Duodenal mucosa (tissue), 2 donors: ENCODE data around the gene CES3.
A peak's percentile ranks its signal among the peaks of the same experiment; 100 is the strongest.

Source experiments
- H3K27ac ChIP-seq: one replicate; pipeline ENCODE4 v1.7.0; 2013; ENCODE audit warnings: low read depth, low read length
- H3K27me3 ChIP-seq, 2 donors: one replicate each; pipeline ENCODE4 v1.7.0; 2013; ENCODE audit warnings: low read length in 2 of 2, control low read depth in 1 of 2; ENCODE audit not compliant: insufficient read depth in 2 of 2, control insufficient read depth in 1 of 2
- H3K36me3 ChIP-seq, 2 donors: one replicate each; pipeline ENCODE4 v1.7.0; 2013; ENCODE audit warnings: low read length in 2 of 2, control low read depth in 1 of 2; ENCODE audit not compliant: insufficient read depth in 2 of 2, control insufficient read depth in 1 of 2
- H3K4me1 ChIP-seq, 2 donors: one replicate each; pipeline ENCODE4 v1.7.0; 2013; ENCODE audit warnings: low read length in 2 of 2, control low read depth in 1 of 2; ENCODE audit not compliant: insufficient read depth in 2 of 2, control insufficient read depth in 1 of 2
- H3K4me3 ChIP-seq, 2 donors: one replicate each; pipeline ENCODE4 v1.7.0; 2013; ENCODE audit warnings: low read length in 2 of 2, low read depth in 1 of 2
- H3K9ac ChIP-seq, 2 donors: one replicate each; pipeline ENCODE4 v1.7.0; 2013; ENCODE audit warnings: low read length in 2 of 2, low read depth in 1 of 2
- H3K9me3 ChIP-seq, 2 donors: one replicate each; pipeline ENCODE4 v1.7.0; 2013; ENCODE audit warnings: low read length in 2 of 2, control low read depth in 1 of 2; ENCODE audit not compliant: control insufficient read depth in 1 of 2

The CES3 gene

DNA sequence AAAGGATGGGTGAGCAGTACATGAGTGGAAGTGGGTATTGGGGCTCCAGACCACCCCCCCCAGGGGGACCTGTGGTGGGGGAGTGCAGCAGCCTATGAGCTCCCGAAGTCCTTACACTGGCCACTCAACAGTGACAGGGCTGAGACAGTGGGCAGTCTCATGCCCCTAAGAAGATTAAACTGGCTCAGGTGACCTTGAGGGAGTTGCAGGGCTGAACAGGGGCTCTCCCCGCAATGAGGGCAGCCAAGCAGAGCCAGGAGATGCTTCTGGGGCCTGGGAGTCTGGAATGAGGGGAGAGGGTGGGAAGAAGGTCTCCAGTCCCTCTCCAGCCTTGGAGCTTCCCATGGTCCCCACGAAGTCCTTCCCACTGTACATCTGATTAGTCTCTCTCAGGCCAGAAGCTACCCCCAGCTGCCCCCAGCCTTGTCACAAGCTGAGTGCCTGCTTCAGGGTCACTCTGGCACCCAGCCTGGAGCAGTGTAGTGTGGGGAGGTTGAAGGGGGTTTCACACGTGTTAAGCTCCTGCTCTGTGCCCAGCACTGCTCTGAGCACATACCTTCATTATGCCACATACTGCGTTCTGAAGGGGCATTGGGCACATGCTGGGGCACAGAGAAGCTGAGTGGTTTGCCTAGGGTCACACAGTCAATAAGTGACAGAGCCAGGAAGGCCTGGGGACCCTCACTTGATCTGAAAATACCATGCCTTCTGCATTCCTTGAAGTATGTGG lies 41.3 kb upstream of the CES3 start:
- H3K27me3 ChIP-seq, result peaks cover 4 to 5% of the 10 kb centered on the region in 2 donors

DNA sequence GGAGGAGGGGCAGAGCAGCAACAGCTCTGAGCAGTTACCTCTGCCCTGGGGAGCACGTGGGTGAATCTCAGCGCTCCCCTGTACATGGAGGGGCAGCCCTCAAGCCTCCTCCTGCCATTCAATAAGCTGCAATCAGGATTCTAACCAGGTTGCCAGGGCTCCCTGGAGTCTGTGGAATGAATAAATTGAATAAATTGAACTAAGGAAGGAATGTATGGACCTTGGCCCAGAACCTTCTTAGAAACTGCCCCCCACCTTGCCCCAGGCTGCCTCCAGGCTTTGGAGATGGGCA lies 40.8 kb upstream of the CES3 start:
- Histone ChIP-seq H3K27ac (no peak overlapping the region), H3K4me1 (peaks cover 18 to 35% of the 10 kb centered on the region in 2 donors), H3K9ac (no peak overlapping the region), H3K27me3 (peaks cover 4 to 5% of the 10 kb centered on the region in 2 donors), H3K36me3 (no peaks in the 10 kb centered on the region), H3K4me3 (no peak overlapping the region), H3K9me3 (no peaks in the 10 kb centered on the region)

More for the DNA sequence above, 41.3 kb upstream of the CES3 start:
- no peak overlapping the region for H3K4me3 ChIP-seq
- no peaks in the 10 kb centered on the region for H3K36me3 ChIP-seq
- no peak overlapping the region for H3K9ac ChIP-seq
- H3K4me1 ChIP-seq, result peaks cover 18 to 33% of the 10 kb centered on the region in 2 donors
- peak overlapping the region; percentile 23 for H3K27ac ChIP-seq
- no peaks in the 10 kb centered on the region for H3K9me3 ChIP-seq

DNA sequence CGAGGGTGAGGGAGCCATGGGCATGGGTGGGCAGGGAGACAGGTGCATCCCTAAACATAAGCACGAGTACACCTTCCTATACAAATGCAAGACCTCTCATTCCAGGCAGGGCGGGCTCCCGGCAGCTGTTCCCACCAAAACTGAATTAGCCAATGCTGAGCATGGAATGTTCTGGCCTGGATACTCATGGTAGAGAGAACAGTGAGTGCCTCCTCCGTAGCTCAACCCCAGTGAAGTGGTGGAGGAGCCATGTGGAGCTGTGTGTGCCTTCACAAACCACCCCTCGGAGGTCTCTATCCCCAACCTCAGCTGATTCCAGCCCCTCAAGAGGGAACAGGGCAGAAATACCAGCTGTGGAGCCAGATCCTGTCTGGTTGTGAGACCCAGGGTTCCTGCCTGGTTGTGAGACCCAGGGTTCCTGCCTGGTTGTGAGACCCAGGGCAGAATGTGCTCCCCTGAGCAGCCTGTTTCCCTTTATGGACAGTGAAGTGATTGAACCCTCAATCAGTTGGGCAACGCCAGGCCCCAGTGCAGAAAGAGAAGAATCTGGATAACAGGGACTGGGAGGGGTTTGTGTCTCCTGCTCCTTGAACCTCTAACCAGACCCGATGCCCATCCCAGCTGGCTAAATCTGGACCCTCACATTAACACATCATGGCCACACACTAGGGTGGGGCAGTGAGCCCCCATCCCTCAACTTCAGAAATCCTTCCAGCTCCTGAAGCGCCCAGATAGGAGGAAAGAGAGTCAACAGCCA lies 40.0 kb upstream of the CES3 start:
- H3K9me3 ChIP-seq, result no peaks in the 10 kb centered on the region
- peaks cover 18 to 40% of the 10 kb centered on the region in 2 donors for H3K4me1 ChIP-seq
- H3K36me3 ChIP-seq, result no peaks in the 10 kb centered on the region
- H3K27ac ChIP-seq, result no peak overlapping the region
- H3K27me3 ChIP-seq, result peaks cover 4 to 5% of the 10 kb centered on the region in 2 donors
- no peak overlapping the region for H3K4me3 ChIP-seq
- no peak overlapping the region for H3K9ac ChIP-seq

DNA sequence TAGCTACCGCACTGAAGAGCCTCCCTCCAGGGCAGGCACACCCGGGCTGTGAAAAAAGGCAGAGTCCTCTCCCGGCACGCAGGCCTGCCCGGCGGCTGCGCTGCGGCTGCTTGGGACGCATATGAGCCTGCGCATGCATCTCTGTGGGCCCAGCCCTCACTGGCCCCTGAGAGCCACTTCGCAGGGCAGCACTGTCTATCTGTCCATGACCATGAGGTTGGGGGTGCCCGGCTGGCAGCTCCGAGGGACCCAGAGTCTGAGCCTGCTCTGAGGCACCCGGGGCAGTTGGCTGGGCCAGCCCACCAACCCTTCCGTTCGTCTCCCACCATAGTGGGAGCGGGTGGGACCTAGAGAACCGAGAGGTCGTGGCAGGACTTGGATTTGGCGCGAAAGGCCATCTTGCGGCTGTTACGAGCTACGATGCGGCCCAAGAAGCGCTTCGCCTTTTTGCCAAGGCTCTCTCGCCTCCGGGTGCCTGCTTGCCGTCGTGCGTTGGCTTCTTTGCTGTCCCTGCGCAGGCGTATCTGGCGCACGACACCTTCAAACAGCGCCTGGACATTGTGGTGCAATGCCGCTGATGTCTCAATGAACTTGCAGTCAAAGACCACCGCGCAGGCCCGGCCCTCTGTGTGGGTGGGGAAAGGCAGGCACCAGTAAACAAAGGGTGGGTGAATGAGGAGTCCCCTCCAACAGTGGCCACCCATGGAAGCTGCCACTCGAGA lies 39.2 kb upstream of the CES3 start:
- H3K36me3 ChIP-seq, result no peaks in the 10 kb centered on the region
- no peak overlapping the region for H3K27ac ChIP-seq
- no peaks in the 10 kb centered on the region for H3K9me3 ChIP-seq
- H3K27me3 ChIP-seq, result peaks cover 4 to 5% of the 10 kb centered on the region in 2 donors
- H3K9ac ChIP-seq, result no peak overlapping the region
- no peak overlapping the region for H3K4me3 ChIP-seq
- H3K4me1 ChIP-seq, result peaks cover 18 to 40% of the 10 kb centered on the region in 2 donors

DNA sequence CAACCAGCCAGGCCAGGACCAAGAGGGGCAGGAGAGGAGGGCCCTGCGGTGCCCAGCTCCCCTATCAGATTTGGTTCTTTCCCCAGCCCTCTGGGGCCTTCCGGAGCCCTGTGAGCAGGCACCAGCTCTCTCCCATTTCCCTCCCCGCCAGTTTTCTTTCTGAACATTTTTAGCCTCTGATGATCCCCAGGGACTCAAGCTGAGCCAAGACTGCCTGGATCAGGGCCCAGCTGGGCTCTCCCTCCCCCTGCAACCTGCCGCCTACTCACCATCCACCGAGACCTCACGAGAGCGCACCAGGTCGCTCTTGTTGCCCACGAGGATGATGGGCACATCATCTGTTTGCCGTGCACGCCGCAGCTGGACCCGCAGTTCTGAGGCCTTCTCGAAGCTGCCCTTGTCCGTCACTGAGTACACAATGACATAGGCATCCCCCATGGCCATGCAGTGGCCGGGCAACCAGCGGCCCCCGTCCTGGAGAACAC lies 37.8 kb upstream of the CES3 start:
- H3K9ac ChIP-seq, result peak overlapping the region in 1 of 2 donors; percentile 6
- H3K27me3 ChIP-seq, result peaks cover 4 to 5% of the 10 kb centered on the region in 2 donors
- H3K4me3 ChIP-seq, result peak overlapping the region in 1 of 2 donors; percentile 40
- no peaks in the 10 kb centered on the region for H3K9me3 ChIP-seq
- peaks cover 18 to 36% of the 10 kb centered on the region in 2 donors for H3K4me1 ChIP-seq
- H3K36me3 ChIP-seq, result no peaks in the 10 kb centered on the region
- H3K27ac ChIP-seq, result peak overlapping the region; percentile 10

DNA sequence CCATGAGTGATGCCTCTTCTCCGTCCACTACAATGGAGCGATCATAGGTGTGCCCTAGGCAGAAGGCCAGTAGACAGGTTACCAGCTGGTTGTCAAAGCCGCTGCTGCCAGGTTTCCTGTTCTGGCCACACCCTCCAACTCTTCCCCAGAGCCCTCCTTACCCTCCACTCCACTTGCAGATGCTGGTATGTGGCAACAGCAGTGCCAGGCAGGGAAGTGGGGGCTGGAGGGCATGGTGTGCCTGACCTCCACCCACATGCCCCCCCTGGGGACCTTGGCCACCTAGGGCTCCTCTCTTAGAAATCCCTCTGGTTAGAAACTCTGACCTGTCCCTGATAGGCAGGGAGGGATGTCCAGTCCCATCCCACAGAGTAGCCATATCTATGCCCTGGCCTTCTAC lies 37.2 kb upstream of the CES3 start:
- peak overlapping the region in 1 of 2 donors; percentile 6 for H3K9ac ChIP-seq

DNA sequence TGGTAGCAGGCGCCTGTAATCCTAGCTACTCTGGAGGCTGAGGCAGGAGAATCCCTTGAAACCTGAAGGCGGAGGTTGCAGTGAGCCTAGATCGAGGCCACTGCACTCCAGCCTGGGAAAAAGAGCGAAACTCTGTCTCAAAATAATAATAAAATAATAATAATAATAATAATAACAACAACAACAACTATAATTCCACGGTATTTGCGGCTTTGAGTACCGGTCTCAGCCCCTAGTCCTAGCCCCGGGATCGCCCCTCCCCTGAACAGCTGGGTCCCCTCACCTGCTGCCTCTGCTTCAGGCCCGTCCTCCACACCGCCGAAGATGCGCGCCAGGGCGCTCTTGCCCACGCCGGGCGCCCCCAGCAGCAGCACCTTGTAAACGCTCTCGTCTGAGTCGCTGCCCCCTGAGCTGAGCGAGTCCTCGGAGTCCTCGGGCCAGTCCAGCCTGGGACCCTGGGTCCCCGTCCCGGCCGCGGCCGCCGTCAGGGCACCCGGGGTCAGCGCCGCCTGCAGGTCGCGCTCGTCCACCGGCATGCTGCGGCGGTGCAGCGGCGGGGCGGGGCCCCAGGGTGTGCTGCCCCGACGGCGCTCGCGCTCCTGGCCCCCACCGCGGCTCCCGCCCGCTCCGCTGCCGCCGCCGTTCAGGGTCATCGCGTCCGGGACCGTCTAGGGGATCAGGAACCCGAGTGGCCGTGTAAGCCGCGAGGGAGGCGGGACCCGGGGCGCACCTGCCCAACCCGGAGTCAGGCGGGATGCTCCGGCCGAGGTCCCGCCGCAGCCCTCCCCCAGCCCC lies 36.3 kb upstream of the CES3 start:
- H3K36me3 ChIP-seq, result no peaks in the 10 kb centered on the region
- H3K9ac ChIP-seq, result no peak overlapping the region
- H3K4me1 ChIP-seq, result peaks cover 4 to 30% of the 10 kb centered on the region in 2 donors
- H3K27me3 ChIP-seq, result peaks cover 4 to 5% of the 10 kb centered on the region in 2 donors
- no peaks in the 10 kb centered on the region for H3K9me3 ChIP-seq
- H3K27ac ChIP-seq, result no peak overlapping the region
- H3K4me3 ChIP-seq, result peak overlapping the region; percentile 43 to 58

More for the DNA sequence above, 37.2 kb upstream of the CES3 start:
- H3K36me3 ChIP-seq, result no peaks in the 10 kb centered on the region
- H3K27ac ChIP-seq, result no peak overlapping the region
- peaks cover 13 to 35% of the 10 kb centered on the region in 2 donors for H3K4me1 ChIP-seq
- peaks cover 4 to 5% of the 10 kb centered on the region in 2 donors for H3K27me3 ChIP-seq
- no peaks in the 10 kb centered on the region for H3K9me3 ChIP-seq
- H3K4me3 ChIP-seq, result peak overlapping the region in 1 of 2 donors; percentile 40

DNA sequence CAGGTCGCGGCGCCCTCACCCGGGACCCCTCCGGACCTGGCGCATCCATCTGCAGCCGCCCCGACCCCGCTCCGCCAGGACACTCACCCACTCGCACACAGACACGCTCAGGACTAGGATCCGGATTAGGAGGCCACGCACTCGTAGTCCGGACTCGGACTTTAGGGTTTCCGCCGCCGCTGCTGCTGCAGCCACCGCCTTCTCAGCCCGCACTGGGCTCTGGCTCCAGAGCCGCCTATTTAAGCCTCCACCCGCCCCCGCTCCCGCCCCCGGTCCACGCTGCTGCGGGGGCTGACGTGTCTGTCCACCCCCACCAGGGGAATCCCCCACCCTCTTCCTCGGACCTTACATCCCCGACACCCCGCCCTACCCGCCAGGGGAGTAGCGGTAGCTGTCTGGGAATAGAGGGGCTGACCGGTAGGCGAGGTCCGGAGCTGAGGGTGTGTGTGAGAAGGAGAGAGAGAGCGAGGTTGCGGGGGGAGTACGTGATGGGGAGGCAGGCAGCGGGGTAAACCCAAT lies 35.7 kb upstream of the CES3 start, which contains the start of gene RRAD:
Gene RRAD (minus strand): TSS at position 214 of the 519 bp plus-strand sequence. CDS start 356 bp downstream, outside the sequence.
- Histone ChIP-seq H3K36me3 (no peaks in the 10 kb centered on the region), H3K9me3 (no peaks in the 10 kb centered on the region), H3K9ac (no peak within 1 kb of the TSS), H3K4me3 (peak within 1 kb of the TSS; percentile 43 to 58), H3K27me3 (peaks cover 4 to 5% of the 10 kb centered on the region in 2 donors), H3K4me1 (peaks cover 4 to 32% of the 10 kb centered on the region in 2 donors), H3K27ac (peak within 1 kb of the TSS; percentile 20)

DNA sequence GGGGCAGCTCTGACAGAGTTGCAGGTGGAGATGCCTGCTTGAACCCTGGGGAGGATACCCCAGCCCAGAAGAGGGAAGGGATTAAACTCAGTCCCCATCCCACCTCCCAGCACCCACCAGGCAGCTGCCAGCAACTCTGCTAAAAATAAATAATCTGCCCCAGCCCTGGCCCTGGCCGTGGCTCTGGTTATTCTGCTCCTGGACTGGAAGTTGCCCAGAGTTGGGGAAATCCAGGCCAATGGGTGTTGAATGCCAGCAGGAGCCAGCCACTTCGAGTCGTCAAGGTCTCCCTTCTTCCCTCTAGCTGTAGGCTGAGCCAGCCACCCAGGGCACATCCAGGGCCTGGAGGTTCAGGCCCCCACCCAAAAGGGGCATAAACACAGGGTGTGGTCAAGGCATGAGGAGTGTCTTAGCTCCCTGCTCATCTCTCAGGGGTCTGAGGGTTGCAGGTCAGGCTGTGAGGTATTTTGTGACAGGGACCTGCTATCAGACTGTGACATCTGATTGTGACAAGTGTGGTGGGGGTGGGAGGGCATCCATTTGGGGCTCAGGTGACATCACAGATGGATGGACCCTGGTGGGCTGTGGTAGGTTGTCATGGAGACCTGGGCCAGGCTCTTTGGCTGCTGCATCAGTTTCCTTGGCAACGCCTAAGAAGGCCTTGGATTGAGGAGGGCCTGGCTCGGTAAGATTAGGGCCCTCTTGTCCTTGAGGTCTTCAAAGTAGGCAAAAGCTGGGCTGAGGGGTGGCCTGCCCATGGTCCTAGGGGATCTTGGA lies 34.7 kb upstream of the CES3 start:
- no peaks in the 10 kb centered on the region for H3K9me3 ChIP-seq
- H3K4me3 ChIP-seq, result peak overlapping the region in 1 of 2 donors; percentile 15
- H3K4me1 ChIP-seq, result peaks cover 8 to 33% of the 10 kb centered on the region in 2 donors
- H3K9ac ChIP-seq, result no peak overlapping the region
- peaks cover 4 to 5% of the 10 kb centered on the region in 2 donors for H3K27me3 ChIP-seq
- H3K36me3 ChIP-seq, result no peaks in the 10 kb centered on the region
- H3K27ac ChIP-seq, result peak overlapping the region; percentile 20
